GM21528 (cell line): ENCODE results near the gene KRT1.

Experiments
- ATAC-seq: cut with Tn5 transposase; IDR thresholded peaks from one replicate; pipeline ENCODE4 v1.9.1; 2021; ENCODE audit warnings: mild to moderate bottlenecking, moderate library complexity; ENCODE audit not compliant: unreplicated experiment, low FRiP score

KRT1 gene

DNA sequence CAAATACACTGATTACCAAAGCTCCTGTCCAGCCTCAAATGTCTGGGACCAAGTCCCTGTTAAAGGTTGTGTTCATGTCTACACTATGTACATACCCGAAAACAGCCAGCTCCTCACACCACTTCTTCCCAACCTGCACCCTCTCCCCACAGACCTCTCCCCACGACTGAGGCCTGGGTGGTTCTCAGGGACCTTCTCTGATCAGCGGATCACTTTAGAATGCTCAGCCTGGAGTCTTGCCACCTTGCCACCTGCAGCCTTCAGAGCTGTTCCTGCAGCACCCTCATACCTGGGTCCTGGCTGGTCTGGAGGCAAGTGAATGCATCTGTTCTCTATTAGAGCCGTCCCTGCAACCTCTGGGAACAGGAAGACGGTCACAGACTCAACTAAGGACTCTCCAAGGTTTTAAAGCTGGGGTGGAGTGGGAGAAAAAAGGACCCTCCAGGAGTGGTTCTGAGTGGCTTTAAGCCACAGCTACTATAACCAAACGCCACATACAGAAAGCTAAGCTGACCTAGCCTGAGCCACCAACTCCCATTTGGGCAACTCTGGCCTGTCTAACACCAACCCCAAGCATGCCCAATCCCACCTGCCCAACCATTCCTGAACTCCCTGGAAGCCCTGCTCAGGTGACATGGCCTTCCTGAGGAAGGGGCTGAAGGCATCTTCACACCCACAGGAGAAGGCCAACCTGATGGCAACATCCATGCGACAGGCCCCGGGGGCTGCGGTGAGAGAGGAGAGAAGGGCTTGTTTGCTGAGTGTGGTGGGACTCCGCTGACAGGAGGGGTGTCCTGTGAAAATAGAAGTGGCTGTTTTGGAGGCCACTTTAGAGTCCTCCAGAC lies 36.8 kb downstream of the KRT1 start:
- no peak for ATAC-seq

DNA sequence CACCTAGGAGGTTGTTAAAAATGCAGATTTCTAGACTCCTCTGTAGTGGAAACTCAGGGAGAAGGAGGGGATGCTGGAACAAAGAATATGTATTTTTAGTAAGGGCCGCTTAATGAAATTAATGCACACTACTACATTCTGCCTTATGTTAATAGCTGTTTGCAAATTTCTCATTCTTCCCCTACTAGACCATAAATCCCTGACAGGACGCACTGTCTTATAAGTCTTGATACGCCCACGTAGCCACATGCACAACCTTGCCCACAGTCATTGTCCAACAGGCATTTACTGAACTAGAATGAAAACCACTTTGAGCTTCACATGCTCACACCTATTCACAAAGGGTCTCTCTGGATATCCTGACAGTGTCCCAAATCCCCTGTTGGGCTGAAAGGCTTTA lies 38.7 kb downstream of the KRT1 start:
- ATAC-seq = no peak

DNA sequence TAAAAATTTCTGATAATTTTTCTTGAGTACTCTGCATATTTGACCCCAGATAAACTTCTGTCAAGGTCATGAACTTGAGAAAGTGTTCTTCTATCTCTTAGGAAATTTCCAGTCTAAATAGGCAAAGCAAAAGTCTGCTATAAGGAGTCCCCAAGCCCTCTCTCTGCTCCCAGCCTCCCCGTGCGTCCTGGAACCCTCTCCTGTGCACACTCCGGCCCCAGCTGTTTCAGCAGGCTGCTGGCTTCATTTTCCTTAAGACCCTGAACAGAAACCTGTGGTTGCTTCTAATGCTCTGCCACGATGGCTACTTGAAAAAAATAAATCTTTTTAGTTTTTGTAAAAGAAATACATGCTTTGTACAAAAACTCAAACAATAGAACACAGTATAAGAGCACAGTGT lies 42.9 kb downstream of the KRT1 start:
- ATAC-seq = no peak

DNA sequence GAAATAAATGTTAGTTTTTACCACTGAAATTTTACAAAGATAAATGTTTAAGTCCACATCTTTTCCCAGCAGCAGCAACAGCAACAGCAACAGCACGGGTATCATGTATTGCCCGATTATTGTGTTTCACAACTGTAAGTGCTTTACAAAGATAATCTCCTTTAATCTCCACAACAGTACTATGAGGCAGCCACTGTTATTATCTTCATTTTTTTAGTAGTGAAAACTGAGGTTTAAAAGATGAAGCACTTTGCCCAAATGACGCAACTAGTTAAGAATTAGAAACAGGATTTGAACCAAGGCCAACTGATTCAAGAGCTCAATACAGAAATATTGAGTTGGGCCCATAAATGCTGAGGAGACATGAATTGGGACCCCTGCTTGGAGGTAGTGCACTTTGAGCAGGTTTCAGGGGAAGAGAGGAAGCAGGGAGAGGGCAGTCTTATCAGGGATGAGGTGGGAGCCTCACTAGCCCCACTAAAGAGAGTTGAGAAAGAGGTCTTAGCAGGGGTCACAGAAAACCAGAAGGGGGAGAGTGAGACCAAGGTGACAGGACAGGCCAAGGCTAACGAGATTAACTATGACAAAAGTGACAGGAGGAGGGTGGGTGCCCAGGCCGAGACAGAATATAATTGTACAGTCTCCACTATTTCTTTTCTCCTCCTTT lies 43.5 kb downstream of the KRT1 start:
- ATAC-seq = no peak

DNA sequence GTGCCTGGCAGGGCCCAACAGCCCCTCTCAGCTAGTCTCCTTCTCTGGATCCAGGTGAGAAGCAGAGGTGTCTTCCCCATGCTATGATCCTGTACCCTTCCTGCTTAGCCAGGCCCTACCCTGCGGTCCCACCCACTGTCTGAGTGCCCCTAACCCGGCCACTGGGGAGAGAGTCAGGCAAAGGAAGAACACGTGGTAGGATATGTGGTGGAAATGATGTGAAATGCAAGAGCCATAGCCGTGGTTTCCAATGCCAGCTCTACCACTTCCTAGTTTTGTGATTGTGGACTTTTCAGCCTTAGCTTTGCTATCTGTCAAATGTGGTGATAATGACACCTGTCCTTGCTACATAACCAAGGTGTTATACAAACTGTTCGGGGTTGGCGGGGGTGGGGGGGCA lies 44.0 kb downstream of the KRT1 start:
- ATAC-seq = no peak

DNA sequence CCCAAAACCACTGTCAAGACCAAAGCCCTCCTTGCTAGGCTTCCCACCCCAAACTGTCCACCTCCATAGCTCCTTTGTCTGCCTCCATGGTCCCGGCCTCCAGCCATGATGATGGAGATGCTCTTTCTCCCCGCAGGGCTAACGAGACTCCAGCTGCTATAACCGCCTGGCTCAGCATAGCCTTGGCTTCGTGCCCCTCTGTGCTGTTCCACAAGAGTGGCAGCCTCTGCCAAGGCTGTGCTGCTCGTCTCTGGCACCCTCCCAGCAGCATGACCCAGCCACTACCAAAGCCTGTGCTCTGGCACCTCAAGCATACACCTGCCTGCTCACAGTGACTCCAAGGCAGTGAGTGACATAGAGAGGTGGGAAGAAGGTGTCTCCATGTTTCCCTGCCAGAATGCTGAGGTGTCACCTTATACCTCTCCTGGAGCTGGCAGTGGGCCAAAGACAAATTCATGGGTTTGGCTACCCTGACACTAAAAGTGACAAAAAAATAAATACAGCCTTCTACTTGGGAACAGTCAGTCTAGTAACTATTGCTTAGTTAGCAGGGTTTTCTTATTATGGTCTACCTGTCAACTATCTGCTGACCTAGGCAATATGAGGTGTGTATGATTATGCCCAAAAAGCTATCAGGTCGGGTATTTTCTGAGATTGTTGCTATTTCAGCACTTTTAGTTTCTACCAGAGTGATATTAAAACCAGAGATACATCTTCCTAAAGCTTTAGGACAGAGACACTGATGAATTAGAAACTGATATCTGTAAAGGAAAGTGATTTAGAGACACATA lies 45.7 kb downstream of the KRT1 start:
- no peak for ATAC-seq

DNA sequence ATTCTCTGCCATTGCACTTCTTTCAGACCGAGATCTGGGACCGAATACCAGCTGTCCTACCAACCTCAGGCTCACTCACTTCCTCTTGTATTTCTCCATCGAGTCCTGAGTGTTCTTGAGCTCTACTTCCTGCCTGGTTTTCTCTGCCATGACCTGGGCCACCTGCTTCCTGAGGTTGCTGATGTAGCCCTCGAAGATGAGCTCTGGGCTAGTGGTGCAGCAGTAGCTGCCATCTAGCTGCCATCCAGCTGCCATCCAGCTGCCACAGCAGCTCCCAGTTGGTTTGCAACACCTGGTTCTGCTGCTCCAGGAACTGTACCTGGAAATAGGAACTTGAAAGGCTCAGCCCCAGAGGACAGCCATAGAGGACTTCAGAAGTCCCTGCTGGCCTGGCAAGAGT lies 46.8 kb downstream of the KRT1 start:
- no peak for ATAC-seq

DNA sequence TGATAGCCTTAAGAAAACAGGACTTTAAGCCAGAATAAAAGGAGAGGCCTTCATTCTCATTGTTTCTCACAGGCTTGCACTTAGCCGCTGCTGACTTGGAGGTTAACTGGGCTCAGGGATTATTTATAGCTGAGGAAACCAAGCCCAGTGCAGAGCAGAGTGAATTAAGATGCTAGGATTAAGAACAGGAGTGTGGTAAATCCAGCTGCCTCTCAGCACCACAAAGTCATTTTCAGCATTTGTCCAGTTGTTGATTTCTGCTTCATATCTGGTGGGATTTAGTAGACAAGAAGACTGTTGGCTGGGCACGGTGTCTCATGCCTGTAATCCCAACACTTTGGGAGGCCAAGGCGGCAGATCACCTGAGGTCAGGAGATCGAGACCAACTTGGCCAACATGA lies 47.6 kb downstream of the KRT1 start:
- ATAC-seq = no peak

DNA sequence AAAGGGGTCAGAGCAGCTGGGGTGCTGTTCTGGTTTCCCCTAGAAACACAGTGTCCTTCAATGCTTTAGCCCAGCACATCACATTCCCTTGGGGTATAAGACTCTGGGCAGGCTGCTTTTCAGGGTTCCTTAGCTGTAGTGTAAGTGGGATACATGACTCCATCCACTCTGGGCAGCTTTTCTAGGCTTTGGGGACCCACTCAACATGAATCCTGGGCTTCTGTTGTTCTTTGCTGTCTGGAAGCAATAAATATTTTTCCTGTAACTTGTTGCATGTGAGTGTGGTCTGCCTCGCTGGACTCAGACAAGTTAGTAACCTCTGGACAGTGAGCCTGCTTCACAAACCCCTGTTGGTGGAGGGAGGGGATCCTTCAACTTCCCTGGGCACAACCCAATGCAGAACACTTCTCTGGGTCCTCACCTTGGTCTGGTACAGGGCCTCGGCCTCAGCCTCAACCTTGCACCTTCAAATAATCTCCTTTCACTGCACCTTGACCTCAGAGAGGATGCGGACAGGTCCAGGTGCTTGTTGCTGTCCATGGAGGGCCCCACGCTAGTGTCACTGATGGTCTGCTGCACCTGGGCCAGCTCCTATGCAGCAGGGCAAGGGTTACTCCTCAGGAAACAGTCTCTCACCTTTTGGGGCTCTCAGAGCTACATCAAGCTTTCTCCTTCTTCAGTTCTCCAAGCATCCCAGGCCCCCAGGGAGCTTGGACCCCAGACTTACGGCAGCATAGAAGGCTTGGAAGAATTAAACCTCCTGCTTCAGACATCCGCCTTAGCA lies 48.3 kb downstream of the KRT1 start:
- ATAC-seq = no peak

DNA sequence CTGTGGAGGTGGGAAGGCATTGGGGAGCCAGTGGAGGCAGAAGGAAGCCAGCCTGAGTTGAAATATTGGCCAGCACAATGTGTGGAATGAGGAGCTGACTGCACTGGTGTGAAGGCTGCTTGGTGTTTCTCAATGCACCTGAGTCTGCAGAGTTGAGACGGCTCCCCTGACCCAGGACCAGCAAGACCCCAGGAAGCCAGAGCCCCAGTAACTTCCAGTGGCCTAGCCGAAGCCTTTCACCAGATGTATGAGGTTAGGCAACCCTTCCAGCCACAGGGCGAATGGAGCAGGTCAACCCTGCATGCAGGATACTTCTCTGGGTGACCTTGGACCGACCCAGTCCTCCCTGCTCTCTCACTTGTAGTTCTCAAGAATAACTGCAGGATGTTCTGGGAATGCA lies 48.9 kb downstream of the KRT1 start:
- no peak for ATAC-seq

DNA sequence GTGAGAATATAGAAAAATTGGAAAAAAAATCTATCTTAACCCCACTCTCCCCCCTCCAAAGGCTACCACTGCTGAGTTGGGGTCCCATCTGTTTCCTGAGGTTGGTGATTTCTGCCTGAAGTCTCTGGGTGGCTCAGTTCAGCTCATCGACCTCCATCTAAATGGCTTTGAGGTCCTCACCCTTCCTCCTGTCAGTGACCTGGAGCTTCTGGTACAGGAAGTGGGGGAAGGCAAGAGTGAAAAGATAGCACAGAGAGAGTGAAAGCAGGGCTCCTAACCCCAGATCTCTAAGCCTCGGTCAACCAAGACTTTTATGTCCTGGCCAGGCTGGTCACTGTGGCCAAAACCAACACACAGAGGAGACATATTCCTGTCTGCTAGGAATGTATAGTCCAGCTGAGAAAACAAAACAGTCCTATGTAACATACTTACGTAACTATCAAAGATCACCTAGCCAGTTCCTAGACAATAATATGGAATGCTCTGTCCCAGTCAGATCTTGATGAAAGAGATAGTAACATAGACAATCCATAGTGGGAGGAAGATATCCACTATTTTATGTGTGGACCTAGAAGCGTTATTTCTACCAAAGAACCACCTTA lies 49.5 kb downstream of the KRT1 start:
- ATAC-seq = no peak

DNA sequence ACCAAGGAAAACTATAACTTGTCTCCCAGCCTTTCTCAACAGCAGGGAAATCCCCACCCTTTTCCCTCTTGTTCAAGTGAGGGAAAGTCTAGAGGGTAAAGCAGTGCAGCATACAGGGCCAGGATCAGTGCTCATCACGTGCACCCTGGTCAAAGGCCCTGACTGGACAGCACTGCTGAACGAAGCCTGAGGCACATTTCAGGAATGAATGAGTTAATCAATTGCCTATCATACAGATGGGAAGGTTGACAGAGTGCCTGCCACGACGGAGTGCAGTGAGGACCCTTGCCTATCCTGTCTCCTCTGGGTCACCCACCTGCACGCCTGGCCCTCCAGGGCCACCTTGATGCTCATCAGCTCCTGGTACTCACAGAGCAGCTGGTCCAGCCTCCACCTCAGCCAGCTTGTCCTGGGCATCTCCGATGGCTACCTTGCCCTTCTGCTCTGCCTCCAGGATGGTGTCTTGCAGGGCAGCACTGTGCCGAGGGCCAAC lies 50.2 kb downstream of the KRT1 start:
- no peak for ATAC-seq

DNA sequence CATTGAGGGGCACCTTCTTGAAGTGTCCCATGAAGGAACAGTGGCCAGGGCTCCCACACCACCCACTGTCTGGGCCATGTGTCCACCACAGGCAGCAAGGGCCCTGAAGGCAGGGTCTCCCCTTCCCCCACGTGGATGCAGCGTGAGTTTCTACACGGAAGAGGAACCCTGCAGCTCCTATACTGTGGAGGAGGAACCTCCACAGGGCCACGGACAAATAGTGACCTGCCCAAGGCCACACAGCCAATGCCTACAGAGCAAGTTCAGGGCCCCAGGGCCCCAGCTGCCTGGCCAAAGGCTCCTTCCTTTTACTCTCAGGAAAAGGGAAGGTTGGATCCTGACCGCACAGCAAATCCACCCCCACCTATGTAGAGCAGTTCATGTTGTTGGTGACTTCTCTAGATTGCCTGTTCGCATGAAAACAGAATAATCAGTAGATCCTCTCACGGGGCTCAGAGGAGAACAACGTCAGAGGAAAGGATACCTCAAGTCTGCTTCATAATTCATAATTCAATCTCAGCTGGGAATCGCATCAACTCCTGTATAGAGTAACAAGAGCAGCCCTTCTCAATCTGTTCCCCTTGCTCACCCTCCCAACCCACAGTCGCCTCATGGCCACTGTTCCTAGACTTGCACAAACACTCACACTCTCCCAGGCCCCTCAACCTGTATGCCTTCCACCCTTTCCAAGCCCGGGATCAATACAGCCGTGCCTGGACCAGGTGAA lies 50.8 kb downstream of the KRT1 start:
- ATAC-seq = no peak

DNA sequence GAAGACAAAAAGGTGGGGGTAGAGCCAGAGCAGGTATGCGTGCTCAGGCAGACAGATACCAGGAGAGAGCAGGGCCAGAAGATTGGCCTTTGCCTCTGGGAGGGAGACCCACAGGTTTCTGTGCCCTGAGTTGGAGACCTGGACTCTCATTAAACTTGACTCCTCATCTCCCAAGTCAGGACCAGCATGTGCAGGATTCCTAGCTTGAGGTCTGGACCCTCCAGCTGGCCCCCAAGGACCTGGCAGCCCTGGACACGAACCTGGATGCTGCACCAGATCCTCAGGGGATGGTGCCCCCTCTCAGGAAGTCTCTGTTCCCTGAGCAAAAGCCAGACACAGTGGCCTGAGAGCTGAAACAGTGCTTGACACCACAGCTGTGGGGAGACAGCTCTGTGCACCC lies 51.4 kb downstream of the KRT1 start:
- no peak for ATAC-seq

DNA sequence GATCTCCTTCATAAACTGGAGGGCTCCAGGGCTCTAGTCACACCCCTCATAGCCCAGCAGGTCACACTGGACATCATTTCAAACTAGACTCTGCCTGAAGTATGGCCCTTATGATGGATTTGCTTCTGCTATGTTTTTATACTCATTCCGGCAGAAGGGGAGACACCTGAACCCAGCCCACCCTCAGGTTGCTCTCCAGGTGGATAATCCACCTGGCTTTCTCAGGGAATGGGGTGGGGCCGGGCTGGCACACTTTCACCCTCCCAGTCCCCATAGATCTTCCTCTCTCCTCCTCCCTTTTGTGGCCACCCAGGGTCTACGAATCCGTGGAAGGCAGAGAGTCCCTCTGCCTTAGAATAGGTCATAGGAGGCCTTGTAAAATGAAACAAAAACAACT lies 52.1 kb downstream of the KRT1 start:
- no peak for ATAC-seq

DNA sequence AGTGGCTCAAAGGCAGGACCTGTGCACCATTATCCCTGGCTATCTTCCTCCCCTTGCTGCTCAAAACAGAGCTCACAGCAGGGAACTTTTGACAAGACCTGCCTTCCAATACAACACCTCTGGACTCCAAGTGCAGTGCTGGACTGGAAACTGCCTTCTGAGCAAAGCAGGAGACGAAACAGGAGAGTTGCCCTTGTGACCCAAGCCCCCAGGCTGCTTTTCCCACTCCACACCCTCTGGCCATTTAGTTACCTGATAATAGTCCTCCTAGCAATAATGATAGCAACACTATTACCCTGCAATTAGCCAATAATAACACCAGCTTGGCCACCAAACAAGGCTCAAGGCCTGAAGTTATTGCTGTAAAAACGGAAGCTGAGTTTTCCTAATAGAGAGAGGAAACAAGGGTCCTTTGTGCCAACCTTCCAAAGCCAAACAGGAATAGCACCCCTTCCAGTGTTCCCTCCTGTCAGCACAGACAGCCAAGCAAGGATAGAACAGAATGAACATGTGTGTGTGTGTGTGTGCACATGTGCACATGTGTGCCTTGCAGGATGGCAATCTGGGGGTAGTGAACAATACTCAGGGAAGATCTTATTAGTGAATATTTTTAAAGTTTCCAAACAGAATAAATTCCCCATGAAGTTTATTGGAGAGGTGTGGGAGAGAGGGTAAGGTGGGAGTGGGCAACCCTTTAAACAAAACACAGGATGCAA lies 52.7 kb downstream of the KRT1 start:
- no peak for ATAC-seq
